GM18873 (cell line): ENCODE results near the gene EIF1AD.
"Not testable (repeated sequence)": the region's sequence is repeated elsewhere in the genome, so short reads cannot be mapped to it uniquely, and the experiment has no call there.

Experiments used
- ATAC-seq: cut with Tn5 transposase; IDR thresholded peaks from one replicate; pipeline ENCODE4 v1.9.1; 2021; ENCODE audit warnings: mild to moderate bottlenecking, moderate library complexity, moderate number of reproducible peaks; ENCODE audit not compliant: unreplicated experiment, low FRiP score

Gene EIF1AD

DNA sequence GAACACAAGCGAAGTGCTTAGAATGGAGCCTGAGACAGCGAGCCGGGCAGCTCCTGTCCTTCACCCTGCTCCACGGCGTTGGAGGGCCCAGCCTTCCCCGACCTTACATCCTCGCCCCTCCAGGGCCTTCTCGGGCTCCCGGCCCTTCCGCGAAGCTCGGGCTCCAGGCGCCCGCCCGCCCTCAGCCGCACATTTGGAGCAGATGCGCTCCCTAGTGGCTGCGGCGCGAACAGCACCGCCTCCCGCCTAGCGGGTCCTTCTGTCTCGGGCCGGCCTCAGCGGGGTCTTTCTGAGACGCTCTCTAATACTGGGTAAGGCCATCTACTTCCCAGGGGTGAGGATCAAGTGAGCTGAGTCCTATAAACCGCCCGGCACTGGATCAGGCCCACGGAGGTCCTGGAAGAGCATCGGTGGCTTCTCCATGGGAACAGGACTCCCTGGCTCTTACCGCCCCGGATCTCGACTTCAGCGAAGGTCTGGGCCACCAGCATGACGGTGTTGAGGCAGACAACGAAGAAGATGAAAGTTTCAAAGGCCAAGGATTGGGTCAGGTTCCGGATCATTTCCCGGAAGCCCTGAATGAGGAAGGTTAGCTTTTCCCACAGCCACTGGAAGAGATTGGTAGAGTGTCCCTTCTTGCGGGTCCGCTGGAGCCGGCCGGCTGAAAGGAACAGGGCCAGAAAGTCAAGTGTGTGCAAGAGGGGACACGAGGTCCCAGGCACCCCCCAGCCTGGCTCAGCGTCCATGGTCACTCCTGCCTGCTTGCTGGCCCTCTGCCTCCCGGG lies 20.6 kb upstream of the EIF1AD start:
- no peak for ATAC-seq

DNA sequence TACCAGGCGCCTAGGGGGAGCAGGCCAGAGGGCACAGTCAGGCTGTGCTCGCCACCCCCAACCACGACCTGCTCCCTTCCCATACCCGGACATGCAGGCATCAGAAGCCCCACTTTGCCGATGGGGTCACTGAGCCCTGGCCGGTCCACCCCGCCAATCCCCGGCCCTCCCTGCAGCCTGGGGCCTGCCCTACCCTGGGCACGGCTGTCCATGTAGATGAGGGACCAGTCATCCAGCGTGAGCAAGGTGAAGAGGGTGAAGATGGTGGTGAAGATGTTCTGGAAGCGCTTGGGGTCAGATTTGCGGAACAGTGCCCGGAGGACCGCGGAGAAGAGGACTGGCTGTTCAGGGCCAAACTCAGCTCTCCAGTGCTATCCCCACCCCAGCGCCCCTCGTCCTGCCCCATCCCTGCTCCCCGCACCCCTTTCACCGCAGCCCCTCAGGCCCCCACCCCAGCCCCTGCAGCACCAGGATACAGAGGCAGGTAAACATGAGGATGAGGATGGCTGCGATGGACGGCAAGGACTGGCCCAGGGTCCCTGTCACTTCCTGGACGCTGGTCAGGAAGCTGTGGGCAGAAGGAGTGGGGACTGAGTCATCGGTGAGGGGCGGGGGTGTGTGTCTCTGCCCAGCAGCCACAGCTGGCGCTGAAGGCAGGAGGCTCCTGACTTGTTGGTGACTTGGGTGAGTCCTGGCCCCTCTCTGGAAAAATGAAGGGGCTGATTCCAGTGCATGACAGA lies 18.8 kb upstream of the EIF1AD start:
- no peak for ATAC-seq

DNA sequence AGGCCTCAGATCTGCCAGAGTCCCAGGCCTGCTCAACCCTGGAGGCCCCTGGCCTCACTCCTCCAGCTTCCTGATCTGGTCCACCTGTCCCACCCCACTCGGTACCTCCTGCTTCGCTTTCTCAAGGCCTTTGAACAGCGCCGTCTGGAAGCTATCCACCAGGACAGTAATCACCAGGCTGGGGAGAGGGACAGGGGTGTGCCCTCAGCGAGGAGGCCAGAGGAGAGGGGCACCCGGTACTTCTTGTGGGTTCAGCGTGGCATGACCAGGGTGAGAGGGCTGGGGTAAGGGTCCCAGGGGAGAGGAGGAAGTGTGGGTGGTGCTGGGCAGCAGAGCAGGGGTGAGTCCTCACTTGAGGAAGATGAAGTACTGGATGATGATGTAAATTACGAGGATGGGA lies 18.3 kb upstream of the EIF1AD start:
- no peak for ATAC-seq

DNA sequence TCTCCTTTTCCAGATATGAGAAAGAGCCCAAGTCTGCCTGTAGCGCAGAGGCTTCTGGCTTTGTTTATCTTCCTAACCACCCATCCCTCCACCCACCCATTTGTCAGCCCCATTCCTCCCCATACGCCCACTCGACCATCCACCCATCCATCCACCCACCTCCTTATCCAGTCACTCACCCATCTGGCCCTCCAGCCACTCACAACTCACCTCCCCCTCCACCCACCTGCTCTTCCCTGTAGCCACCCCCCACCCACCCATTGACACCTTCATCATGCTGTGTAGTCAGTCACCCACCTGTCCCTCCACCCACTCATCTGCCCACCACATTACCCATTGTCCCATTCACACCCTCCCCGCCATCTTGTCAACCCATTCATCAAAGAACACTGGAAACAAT lies 15.4 kb upstream of the EIF1AD start:
- ATAC-seq: no peak

DNA sequence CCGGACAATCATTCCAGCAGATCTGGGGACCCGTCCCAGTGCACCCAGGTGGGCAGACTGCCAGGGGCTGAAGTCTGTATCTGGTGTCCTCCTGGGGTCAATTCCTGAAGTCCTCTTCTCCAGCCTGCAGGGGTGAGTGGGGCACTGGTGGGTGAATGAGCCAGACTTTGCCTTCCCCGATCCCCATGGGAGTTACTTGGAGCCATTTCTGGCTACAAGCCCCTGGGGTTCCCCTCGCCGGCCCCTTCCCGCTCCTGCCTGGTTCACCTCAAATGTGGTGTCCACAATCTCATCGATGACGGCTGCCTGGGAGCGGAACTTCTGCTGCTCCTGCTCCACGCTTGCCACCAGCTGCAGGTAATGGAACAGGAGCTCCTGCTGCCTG lies 14.8 kb upstream of the EIF1AD start:
- no peak for ATAC-seq

DNA sequence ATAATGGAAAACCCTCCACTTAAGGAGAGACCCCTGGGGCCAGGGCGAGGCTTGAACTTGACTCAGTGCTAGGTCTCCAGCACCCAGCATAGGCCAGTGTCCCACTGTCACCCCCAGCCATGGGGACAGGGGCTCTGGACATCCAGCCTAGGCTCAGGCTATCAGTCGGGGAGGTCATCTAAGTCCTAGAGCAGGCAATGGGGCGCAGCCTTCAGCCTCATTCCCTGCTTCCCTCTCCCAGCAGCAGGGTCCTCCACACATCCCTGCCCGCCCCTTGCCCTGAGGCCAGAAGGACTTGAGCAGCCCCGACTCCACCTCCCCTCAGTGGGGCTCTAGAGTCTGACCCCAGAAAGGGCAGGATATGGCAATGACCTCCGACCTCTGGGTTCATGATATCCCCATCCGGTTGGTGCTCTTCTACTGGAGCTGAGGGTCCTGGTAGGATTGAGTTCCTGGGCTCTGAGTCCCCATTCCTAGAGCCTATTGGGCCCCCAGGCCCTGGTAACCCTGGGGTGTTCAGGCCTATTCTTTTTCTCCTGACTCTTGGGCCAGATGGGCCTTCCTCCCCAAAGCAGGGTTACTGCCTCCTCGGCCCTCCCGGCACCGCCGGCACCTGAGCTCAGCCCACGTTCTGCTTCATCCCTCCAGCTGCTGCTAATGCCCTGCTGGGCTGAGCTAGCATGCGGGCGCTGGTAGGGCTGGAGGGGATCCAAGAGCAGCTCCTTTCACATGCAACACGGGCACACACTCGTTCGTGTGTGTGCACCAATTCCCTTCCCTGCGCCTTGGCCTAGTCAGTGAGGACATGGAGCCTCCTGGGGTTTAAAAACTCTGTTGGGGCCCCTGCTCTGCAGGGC lies 14.2 kb upstream of the EIF1AD start:
- ATAC-seq: no peak

DNA sequence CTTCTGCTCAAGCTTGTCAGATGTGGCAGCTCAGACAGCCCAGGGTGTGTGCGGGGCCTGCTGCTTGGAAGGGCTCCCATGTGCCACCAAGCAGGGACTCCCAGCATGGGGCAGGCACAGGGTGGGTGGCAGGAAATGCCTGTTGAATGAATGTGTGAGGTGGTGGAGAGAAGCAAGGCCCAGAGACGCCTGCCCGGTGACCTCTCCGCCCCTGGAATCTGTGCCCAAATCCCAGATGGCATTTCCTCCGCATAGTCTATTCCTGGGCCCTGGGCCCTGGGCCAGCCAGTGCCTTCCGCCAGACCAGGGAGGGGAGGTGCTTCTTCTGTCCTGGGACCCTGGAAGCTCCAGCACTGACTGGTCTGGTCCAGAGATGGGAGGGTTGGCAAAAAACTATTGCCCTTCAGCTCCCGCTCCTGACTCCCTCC lies 13.5 kb upstream of the EIF1AD start:
- no peak for ATAC-seq

DNA sequence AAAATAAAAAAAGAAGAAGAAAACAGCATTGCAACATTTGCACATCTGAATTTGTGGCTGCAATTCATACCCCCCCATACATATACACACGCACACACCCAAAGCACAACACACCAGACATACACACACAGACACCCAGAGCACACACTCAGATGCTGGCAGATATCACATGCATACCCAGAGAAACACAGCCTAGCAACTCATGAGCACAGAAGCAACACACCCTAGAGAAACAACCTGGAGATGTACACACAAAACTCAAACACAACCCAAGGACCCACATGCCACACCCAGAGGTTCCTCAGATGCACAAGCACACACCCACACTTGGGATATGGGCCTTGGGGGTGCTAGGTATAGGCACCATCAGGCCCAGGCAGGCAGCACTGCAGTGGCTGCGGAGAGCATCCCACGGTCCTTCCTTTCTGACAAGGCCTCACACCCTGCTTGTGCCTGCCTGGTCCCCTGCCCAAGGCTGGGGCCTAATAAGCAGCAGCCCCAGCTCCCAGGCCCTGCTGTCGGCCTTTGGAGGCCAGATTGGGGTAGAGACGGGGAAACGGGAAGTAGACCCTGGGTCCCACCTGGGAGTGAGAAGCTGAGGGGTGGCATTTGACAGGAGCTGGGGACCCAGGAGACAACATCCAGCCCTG lies 13.0 kb upstream of the EIF1AD start:
- ATAC-seq: no peak

DNA sequence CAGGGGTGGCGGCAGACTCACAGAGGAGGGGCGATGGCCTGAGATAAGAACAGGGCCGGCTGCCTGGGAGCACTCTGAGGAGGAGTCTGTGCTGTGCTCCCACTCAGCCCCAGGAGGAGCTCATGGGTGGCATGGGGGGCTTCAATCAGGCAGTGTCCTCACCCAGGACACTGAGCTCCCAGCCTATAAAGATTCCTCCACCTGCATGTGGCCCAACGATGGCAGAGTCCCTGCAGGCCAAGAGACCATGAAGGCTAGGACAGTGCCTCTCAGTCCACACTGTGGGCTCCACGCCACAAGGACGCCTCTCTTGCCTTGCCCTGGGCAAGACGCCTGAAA lies 11.8 kb upstream of the EIF1AD start:
- ATAC-seq: no peak

DNA sequence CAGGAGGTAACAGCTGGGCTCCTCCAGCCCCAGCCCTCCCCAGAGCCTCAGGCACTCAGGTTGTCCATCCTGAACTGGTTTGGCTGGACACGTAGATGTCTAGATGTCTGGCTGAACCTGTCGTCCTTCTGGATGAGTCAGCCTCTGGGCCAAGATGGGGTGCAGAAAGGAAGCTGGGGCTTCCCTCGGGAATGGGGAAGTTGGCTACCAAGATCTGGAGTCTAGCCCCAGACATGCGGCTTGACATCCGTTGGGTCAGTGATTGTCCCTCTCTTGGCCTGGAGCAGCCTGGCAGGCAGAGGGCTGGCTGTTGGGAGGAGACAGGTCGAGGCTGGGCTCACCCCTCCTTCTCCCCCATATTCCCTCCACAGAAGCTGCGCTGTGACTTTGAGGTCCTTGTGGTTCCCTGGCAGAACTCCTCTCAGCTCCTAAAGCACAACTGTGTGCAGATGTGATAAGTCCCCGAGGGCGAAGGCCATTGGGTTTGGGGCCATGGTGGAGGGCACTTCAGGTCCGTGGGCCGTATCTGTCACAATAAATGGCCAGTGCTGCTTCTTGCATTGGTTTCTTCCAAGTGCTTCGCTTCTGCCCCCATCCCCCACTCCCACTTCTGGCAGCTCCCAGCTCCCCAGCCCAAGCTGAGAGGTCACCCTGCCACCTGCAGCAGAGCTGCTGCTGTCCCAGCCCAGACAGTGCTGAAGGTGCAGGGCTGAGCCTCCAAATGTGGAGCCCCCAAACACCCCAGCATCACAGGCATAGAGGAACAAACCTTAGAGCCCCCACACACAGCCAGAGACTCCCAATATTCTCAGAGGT lies 11.2 kb upstream of the EIF1AD start:
- ATAC-seq: no peak

DNA sequence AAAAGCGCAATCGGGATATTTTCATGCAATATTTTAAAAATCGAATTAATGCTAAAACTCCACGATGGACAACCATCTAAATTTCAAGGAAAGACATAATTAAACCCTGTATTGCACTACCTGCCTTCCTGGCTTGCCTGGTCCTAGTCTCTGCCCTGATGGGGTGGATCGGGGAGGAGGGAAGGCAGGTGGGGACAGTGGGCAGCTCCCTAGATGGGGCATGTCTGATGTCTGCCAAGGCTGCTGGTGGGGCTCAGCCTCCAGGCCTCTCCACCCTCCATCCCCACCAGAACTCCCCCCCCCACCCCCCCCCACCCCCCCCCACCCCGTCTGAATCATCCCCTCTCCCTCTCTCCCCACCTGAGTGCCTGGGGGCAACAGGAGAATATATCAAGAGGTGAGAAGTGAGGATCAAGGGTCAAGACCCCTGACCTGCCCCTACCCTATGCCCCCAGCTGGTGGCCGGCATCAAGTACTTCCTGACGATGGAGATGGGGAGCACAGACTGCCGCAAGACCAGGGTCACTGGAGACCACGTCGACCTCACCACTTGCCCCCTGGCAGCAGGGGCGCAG lies 10.5 kb upstream of the EIF1AD start:
- no peak for ATAC-seq

DNA sequence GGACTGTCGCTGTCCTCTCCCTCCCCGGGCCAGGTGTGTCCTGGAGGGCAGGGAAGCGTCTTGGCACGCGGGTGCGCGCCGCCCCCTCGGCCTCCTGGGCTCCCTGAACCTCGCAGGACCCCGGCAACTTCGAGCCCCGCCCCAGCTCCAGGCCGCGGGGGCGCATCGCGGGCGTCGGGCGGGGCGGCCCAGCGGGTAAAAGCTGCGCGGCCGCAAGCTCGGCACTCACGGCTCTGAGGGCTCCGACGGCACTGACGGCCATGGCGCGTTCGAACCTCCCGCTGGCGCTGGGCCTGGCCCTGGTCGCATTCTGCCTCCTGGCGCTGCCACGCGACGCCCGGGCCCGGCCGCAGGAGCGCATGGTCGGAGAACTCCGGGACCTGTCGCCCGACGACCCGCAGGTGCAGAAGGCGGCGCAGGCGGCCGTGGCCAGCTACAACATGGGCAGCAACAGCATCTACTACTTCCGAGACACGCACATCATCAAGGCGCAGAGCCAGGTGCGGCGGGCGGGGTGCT lies 9.9 kb upstream of the EIF1AD start, which contains the start of gene CST6:
CST6 (plus strand) TSS at position 224 of the 519 bp plus-strand sequence; CDS start at position 261, 37 bp downstream.
- ATAC-seq: no peak

DNA sequence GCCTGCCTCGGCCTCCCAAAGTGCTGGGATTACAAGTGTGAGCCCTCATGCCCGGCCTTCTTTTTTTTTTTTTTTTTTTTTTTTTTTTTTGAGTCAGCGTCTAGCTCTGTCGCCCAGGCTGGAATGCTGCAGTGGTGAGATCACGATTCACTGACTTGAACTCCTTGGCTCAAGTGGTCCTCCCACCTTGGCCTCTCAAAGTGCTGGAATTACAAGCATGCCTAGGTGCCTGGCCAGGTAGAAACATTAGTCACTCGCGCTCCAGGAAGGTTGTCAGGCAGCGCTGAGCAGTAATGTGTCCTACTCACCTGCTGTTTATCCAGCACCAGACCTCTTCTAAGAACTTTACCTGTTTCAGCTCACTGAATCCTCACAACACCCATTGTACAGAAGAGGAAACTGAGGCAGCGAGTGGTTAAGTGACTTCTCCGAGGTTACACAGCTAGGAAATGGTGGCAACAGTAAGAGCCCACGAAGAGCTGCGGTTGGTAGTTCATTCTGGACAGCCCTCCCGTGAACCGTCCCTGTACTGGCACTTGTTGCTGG lies 9.4 kb upstream of the EIF1AD start:
- no peak for ATAC-seq

DNA sequence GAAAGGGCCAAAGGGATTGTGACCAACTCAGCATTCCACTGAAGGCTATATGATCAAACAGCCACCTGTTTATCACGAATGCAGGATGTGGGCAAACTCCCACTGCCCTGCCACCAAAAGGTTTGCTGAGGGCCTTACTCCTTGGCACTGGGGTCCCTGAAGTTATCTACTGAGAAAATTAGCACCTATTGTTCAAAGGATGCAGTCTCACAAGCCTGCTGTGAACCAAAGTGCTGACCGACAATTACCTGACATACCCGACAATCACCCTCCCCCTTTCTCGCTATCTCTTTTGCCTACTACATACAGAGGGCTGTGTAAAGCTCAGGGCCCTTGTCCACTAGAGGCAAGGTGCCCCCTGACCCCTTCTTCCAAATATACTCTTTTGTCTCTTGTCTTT lies 8.1 kb upstream of the EIF1AD start:
- not testable (repeated sequence) for ATAC-seq

DNA sequence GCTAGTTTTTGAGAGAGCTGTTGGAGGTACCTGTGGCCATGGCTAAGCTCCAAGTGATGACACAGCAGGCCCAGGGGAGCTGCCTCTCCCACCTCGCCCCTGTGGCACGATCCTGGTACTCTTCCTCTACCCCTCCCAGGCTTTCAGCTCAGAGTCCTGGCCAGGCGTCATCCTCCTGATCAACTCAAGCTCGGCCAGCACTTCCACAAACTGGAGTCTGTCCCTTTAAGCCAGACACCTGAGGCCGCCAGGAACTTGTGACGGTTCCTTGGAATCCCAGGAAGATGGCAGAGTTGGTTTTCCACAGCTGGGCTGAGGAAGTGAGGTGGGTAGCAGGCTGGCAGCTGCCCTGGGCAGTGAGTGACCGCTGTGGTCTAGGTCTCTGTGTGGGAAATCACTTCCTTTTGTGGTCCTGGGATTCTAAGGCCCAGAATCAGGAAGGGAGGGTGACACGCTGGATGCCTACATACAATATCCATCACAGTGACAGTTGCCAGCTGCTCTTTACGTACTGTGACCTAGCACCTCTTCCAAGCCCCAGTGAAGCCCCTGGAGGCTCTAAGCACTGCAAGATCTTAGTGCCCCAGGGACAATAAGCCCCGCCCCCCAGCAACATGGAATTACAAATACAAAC lies 6.6 kb upstream of the EIF1AD start:
- ATAC-seq: no peak

DNA sequence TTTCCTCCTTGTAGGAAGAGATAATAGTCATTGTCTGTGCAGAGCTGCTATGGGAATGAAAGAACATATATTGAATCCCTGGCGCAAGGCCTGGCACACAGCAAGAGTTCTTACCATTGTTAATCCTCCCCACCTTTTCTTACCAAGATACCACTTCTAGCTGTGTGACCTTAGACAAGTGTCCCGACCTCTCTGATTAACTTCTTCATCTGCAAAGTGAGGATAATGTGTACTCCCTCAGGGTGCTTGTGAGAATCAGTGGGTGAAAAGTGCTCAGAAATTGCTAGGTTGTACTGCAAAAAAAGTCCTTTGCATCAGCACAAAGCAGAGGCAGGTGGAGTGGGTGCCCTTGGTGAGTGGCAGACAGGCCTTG lies 6.1 kb upstream of the EIF1AD start:
- ATAC-seq: no peak

DNA sequence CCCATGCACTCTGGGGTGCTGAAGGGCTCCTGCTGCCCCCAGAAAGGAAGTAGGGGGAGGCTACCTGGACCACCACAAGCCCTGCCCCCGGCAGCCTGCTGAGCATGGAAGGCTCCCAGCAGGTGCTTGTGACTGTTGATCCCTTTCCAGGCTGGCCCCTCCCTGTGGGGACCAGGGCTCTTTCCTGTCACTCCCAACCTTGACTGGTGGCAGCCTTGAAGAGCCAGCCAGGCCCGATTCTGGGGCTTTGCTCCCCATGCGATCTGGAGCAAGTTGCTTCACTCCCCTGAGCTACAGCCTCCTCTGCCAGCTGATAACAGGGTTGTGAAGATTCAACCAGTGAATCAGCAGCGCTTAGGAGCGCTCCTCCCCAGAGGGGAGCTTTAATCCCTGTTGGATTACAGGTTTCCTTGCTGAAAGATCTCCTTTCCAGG lies 5.3 kb upstream of the EIF1AD start:
- no peak for ATAC-seq

DNA sequence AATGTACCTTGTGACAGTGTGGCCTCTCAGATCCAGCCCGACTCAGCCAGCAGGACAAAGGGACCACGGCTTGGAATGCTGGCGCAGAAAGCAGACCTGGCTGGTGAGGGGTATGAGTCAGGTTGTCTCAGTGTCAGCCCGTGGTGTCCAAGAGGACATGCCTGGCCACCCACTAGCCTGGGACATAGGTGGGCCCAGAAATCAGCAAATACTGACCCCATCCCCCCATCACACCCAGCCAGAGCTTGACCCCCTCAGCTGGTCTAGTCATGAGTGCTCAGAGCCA lies 4.9 kb upstream of the EIF1AD start:
- no peak for ATAC-seq
